ENCODE measurements around the gene RNASE7. TPM values are rescaled to one million over a fixed set of nuclear protein-coding genes. Genes with fewer than 3 reads are reported as not detected.

RNASE7 gene
- polyA plus RNA-seq, 4 donors: 0.55 to 0.91 (median 0.74) TPM

DNA sequence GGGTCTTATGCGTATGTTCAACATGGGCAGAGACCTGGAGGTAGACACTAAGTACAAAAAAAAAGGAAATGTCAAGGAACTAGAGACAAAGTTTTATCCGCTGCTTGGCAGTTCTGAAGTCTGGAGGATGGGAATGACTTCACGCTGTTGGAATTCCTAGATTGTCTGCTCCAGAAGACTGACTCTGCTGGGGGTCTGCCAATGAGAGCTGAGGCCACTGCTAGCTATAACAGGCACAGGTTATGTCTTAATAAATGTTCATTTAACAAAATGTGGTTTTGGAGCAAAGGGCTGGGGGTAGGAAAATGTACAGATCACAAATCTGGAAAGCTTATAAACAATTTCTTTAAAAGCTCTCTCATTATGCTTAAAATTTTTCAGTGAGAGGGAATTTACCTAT, 21.3 kb downstream of the RNASE7 start:
- DNase-seq (ENCODE audit: low read depth in 4 of 4, low spot score in 3 of 4): no peak

DNA sequence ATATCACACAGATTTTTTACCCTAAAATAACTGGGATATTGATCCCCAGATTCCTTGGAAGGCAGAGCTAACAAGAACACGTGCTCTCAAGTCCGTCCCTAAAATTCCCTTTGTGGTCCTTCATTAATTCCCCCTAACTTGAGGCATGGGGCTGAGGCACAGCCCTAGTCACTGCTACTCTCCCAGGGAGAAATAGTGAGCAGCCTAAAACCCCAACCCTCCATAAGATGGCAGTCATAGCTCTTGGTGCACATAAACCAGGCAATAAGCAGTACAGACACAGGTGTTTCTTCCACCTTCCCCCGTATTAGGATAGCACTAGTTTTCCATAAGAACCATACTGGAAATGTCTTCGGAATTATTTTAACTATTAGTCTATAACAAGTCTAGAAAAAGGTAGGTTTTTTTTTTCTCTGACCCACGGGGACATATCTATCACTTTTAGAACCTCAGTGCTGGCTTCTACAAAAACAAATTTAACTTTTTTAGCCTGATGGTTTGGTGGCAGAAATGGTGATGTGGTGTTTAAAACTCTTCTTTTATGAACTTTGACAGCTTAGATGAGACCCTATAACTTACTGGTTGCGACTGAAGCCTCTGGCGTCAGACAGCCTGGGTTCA, 24.8 kb downstream of the RNASE7 start:
- DNase-seq (ENCODE audit: low read depth in 4 of 4, low spot score in 3 of 4): no peak

DNA sequence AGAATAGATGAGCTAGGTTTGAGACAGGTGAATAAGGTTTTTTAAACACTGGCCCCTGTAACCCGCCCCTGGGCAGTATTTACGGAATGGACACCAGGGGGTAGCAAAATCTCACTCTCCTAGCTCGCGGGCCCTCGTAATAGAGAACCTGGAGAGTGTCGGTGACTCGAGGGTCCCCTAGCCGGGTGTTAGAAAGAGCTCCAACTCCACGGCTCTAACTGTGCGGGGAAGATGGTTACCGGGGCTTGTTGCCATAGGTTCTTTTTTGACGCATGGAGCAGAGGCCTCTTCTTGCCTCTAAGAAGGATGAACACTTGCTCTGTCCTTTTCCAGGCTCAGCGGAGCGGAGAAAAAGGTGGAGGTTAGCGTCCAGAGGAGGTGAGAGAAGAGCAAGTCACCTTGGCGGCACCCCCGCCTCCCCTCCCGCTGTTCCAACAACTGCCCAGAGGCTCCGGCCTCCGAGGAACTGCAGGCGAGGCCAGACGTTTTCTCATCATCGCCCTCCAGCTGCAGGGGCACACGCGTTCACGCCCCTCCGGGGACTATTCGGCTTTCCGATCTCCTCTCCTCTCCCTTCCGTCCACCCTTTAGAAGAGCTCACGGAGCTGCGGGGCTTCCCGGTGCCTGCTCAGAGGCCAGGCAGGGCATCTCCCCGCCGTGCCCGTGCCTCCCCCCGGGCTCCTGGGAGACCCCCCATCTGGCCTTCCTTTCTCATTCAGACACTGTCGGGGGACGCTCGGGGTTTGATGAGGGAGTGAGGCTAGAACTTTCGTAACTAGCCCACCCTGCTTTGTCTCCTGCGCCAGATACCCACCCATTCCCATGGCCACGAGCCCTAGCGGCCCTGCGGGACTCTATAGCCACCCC, 26.6 kb downstream of the RNASE7 start:
- DNase-seq (ENCODE audit: low read depth in 4 of 4, low spot score in 3 of 4): peak in 1 of 4 donors; percentile 41

DNA sequence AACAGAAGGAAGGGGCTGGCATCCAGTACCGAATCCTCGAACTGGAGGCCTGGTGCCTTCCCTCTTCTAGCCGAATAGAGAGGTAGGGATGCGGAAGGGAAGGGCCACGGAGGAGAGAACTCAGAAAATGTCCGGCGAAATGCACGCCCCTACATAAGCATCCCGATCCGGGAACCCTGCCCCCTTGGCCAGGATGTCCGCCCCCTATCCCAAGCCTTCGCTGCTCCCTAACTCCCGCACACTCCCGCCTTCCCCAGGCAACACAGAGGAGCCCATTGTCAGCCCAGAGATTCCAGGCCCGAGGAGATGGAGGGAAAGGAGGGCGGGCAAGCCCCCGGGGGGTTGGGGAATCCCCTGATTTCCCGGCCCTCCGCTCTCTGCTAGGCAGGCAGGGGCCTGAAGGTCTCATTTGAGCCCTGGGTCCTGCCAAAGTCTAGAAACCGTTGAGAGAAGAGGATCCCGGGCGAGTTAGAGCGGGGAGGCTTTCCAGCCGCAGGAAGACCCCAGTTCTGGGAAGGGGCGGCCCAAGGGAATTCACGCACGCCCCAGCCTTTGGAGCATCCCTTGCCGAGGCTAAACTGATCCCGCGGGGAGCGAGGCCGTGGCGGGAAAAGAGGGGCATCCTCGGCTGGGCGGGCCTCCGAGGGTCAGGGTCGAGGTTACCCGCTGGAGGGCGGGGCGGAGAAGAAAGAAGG, 27.4 kb downstream of the RNASE7 start:
- DNase-seq (ENCODE audit: low read depth in 4 of 4, low spot score in 3 of 4): peak in 2 of 4 donors; percentile 25 to 55

DNA sequence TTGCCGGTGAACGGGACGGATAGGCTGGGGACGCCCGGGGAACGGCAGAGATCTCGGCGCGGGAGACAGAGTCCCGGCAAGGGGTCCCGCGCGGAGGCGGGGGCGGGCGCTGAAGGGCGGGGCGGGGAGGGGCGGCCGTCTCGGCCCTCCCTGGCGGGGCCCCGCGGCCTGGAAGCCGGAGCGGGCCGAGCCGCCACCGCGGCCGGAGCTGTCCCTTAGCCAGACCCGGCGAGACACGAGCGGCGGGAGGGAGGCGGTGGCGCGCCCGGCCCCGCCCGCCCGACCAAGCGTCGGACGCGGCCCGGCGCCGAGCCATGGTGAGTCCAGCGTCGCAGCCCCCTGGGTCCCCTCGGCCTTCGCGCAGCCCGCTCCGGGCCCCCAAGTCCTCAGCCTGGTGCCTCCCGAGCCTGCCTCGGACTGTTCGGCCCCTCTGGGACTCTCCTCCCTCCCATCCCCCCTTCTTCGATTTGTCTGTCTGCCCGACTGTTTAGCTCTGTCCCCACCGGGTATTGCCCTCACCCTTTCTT, 28.0 kb downstream of the RNASE7 start, which contains the start of gene ARHGEF40:
Gene ARHGEF40 (plus strand): TSS at position 222 of the 527 bp plus-strand sequence. CDS start 93 bp downstream, at position 315.
- peak in 2 of 4 donors; percentile 49 to 57 for DNase-seq (ENCODE audit: low read depth in 4 of 4, low spot score in 3 of 4)

DNA sequence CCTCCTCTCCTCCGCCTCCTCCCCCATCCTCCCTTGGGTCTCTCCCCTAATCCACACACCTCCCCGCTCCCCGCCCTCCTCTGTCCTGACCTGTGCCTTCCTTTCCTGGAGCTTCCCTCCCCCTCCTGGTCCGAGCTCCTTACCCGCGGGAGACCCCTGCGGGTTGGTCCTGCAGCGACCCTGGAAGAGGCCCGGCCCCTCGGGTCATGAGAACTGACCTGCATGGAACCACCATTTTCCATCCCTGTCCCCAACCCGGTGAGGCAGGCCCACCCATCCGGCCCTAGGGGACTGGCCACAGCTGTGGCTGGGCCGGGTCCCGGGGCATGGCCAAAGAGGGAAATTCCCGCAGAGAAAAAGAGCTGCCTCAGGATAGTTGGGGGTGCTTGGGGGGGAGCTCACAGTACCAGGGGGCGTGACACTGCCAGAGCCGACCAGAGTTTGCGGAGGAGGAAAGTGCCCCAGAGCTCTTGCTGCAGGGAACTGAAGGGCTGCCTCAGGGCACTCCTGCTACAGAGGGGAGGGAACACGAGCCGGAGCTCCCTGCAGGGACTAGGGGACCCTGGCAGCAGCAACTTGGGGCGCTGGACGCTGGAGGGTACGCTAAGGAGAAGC, 28.6 kb downstream of the RNASE7 start:
- DNase-seq (ENCODE audit: low read depth in 4 of 4, low spot score in 3 of 4): peak in 1 of 4 donors; percentile 62

DNA sequence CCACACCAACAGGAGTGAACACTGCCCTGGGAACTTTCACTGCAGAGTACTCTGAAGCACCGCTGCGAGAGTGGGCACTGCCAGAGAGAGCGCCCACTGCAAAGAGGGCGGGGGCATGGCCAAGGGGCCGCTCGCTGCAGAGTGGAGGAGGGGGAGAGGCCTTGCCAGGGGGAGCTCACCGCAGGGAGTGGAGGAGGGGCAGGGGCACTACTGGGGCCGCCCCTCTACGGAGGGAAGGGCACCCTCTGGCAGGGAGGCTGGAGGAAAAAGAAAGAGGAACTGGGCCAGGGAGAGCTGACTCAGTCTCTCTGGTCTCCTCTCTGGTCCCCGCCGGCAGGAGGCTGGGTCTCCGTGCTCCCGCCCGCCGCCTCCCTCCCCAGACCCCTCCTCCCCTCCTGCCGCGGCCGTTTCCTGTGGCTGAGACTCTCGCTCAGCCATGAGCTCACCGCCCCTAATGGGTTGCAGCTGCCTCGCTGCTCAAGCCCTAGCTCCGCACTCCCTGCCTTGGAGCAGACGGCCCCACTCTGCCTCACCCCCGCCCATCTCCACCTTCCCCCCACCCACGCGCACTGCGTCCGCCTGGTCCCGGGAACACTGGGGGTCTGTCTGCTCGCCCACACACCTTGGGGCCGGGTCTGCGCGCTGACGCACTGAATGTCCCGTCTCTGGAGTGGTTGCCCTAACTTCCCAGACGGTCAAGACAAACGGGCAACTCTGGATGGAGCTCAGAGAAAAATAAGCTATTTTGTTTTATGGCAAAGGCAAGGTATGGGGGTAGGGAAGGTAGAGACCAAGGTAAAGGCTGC, 29.3 kb downstream of the RNASE7 start:
- peak in 2 of 4 donors; percentile 80 to 86 for DNase-seq (ENCODE audit: low read depth in 4 of 4, low spot score in 3 of 4)

DNA sequence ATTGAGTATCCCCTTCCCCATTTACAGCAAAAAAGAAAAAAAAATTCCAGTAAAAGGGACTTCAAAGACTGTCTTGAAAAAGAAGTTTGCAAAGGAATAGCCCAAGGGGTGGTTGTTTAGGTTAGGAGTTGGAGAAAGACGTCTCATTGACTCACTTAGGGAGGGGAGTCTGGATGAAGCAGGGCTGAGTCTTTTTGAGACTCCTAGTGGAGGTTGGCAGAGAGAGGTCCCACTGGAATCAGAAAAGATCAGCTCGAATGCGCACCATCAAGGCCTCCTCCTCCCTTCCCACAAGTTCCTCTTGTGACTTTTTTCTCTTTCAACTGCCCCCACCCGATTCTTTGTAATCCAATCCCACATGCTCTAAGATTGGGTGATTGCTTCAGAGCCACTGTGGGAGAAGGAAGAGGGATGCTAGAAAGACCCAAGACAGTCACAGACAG, 29.9 kb downstream of the RNASE7 start:
- DNase-seq (ENCODE audit: low read depth in 4 of 4, low spot score in 3 of 4): peak in 2 of 4 donors; percentile 29 to 37

DNA sequence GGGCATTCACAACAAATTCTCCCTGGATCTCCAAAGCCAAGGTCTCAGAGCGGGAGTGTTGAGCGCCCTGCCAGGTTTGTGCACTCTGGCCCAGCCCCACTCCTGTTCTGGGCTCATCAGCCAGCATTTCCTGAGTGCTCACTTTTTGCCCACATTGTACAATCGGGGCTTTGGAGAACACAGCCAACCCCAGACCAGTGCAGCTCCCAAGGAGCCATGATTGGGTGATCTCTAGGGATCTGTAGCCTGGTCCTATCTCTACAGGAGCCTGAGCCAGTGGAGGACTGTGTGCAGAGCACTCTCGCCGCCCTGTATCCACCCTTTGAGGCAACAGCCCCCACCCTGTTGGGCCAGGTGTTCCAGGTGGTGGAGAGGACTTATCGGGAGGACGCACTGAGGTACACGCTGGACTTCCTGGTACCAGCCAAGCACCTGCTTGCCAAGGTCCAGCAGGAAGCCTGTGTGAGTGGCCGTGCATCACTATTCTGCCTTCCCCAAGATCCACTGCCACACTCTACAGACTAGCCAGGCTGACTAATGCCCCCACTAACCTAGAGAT, 30.7 kb downstream of the RNASE7 start:
- no peak for DNase-seq (ENCODE audit: low read depth in 4 of 4, low spot score in 3 of 4)

DNA sequence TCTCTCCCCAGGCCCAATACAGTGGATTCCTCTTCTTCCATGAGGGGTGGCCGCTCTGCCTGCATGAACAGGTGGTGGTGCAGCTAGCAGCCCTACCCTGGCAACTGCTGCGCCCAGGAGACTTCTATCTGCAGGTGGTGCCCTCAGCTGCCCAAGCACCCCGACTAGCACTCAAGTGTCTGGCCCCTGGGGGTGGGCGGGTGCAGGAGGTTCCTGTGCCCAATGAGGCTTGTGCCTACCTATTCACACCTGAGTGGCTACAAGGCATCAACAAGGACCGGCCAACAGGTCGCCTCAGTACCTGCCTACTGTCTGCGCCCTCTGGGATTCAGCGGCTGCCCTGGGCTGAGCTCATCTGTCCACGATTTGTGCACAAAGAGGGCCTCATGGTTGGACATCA, 31.8 kb downstream of the RNASE7 start:
- no peak for DNase-seq (ENCODE audit: low read depth in 4 of 4, low spot score in 3 of 4)

DNA sequence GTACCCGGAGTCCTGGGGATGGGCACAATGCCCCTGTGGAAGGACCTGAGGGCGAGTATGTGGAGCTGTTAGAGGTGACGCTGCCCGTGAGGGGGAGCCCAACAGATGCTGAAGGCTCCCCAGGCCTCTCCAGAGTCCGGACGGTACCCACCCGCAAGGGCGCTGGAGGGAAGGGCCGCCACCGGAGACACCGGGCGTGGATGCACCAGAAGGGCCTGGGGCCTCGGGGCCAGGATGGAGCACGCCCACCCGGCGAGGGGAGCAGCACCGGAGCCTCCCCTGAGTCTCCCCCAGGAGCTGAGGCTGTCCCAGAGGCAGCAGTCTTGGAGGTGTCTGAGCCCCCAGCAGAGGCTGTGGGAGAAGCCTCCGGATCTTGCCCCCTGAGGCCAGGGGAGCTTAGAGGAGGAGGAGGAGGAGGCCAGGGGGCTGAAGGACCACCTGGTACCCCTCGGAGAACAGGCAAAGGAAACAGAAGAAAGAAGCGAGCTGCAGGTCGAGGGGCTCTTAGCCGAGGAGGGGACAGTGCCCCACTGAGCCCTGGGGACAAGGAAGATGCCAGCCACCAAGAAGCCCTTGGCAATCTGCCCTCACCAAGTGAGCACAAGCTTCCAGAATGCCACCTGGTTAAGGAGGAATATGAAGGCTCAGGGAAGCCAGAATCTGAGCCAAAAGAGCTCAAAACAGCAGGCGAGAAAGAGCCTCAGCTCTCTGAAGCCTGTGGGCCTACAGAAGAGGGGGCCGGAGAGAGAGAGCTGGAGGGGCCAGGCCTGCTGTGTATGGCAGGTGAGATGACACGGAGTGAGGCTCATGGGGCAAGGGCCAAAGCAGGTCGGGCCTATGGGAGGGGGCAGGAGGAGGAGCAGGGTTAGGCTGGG, 32.5 kb downstream of the RNASE7 start:
- DNase-seq (ENCODE audit: low read depth in 4 of 4, low spot score in 3 of 4): no peak

DNA sequence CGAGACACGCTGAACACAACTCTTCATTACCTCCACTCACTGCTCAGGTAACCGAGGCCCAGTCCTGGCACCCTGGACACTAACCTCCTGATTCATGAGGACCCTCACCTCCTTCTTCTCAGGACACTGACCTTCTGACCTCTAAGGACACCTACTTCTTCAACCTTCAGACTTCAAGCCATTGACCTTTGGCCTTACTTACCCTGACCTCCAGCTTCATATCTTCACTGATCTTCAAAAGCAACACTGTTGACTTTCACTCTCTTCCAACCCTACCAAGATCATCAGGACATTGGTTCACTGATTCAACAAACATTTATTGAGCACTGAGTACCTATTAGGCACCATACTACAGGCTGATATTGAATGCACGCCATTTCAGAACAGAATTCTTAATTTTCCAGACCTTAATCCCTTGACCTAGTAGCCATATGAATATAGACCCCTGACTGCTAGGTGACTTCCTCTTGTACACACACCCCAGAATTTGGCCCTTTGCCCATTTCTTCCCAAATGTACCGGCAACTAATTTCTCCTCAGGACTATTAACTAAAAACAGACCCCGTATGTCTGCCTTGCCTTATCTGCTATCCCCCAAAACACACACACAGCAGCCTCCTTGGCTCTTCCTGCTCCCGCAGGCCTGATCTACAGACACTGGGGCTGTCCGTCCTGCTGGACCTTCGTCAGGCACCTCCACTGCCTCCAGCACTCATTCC, 33.7 kb downstream of the RNASE7 start:
- DNase-seq (ENCODE audit: low read depth in 4 of 4, low spot score in 3 of 4): no peak

DNA sequence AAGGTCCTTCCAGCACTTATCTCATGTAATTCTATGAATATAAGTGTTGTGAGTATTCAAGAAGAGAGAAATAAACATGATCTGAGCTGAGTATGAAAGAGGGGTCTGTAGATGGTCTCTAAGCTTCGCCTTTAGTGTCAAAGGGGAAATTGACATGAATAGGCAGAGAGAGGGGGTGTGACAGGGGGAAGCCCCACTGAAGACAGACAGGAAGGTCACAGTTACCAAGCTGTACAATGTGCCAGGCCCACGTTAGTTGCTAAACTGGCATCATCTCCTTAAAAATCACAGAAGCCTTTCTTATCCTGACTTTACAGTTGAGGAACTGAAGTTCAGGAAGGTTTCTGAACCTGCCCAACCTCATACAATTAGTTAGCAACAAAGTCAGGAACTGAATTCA, 35.5 kb downstream of the RNASE7 start:
- no peak for DNase-seq (ENCODE audit: low read depth in 4 of 4, low spot score in 3 of 4)

DNA sequence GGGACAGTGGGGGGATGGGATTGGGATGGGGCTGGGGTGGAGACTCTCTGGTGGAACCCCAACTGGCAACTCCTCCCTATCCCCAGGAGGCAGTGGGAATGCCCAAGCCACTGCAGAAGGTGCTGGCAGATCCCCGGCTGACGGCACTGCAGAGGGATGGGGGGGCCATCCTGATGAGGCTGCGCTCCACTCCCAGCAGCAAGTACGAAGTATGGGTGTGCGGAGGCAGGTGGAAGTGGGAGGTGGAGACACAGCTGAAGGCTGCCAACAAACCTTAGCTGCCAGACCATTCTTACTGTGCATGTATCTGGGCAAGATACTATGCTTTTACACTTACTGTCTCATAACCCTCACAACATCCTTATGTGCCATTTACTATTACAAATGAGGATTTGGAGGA, 36.1 kb downstream of the RNASE7 start:
- no peak for DNase-seq (ENCODE audit: low read depth in 4 of 4, low spot score in 3 of 4)

DNA sequence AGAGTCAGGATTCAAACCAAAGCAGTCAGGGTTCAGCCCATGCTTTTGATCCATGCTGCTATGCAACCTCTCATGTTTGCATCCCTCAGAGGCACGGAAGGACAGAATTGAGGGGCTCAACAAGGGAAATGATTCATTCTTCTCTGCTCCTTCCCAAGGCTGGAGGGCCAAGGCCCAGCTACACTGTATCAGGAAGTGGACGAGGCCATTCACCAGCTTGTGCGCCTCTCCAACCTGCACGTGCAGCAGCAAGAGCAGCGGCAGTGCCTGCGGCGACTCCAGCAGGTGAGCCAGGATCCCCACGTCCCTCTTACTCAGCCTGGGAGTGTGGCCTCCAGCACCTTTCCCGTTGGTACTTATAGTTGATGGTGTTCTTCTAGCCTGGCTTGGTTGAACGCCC, 36.6 kb downstream of the RNASE7 start:
- DNase-seq (ENCODE audit: low read depth in 4 of 4, low spot score in 3 of 4): no peak

DNA sequence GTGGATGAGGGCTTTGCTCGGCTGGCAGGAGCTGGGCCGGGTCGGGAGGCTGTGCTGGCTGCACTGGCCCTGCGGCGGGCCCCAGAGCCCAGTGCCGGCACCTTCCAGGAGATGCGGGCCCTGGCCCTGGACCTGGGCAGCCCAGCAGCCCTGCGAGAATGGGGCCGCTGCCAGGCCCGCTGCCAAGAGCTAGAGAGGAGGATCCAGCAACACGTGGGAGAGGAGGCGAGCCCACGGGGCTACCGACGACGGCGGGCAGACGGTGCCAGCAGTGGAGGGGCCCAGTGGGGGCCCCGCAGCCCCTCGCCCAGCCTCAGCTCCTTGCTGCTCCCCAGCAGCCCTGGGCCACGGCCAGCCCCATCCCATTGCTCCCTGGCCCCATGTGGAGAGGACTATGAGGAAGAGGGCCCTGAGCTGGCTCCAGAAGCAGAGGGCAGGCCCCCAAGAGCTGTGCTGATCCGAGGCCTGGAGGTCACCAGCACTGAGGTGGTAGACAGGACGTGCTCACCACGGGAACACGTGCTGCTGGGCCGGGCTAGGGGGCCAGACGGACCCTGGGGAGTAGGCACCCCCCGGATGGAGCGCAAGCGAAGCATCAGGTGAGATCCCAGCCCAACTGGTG, 39.5 kb downstream of the RNASE7 start:
- DNase-seq (ENCODE audit: low read depth in 4 of 4, low spot score in 3 of 4): no peak

DNA sequence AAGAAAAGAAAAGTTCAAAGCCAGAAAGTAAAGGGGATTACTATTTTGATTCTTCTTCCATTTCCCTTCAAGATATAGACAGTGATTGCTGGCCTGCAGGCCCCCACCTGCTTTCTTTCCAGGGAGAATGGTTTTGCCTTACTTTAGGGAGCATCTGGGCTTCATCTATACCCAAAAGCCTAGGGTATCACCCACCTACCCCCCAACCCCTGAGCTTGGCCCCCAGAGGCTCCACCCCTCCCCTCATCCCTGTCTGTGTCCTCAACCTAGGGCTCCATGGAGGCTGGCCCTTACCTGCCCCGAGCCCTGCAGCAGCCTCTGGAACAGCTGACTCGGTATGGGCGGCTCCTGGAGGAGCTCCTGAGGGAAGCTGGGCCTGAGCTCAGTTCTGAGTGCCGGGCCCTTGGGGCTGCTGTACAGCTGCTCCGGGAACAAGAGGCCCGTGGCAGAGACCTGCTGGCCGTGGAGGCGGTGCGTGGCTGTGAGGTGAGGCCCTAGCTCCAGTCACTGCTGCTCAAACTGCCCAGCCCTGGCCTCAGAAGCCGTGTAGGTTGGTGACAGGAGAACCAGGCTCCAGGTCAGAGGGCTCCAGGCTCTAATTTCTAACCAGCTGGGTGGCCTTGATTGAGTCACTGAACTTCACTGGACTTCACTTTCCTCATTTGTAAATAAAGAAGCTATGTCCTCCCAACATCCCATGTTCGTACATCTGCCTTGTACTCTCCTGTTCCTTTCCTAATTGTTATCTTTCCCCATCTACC, 41.6 kb downstream of the RNASE7 start:
- no peak for DNase-seq (ENCODE audit: low read depth in 4 of 4, low spot score in 3 of 4)
